GM19467 (cell line): Measurements from ENCODE around the gene ARHGEF10L.

Source experiments
- ATAC-seq: cut with Tn5 transposase; IDR thresholded peaks from one replicate; pipeline ENCODE4 v1.9.1; 2021; ENCODE audit warnings: mild to moderate bottlenecking, moderate library complexity; ENCODE audit not compliant: unreplicated experiment

Gene ARHGEF10L

GRCh38 chr1:17692645-17693044 lies 153.1 kb downstream of the ARHGEF10L start:
- ATAC-seq, result no peak

- no peak for ATAC-seq
These were observed 157.2 kb downstream of the ARHGEF10L start for GRCh38 chr1:17696417-17697301.

GRCh38 chr1:17697458-17697857 lies 158.0 kb downstream of the ARHGEF10L start:
- ATAC-seq, result no peak

- ATAC-seq, result no peak
These were observed 160.1 kb downstream of the ARHGEF10L start for GRCh38 chr1:17699581-17699980.

GRCh38 chr1:17700945-17701810 lies 161.7 kb downstream of the ARHGEF10L start:
- ATAC-seq, result no peak

GRCh38 chr1:17704176-17704575 lies 164.7 kb downstream of the ARHGEF10L start:
- ATAC-seq, result no peak

- no peak for ATAC-seq
These were observed 166.9 kb downstream of the ARHGEF10L start for GRCh38 chr1:17706445-17706844.

GRCh38 chr1:17709981-17710380 lies 170.5 kb downstream of the ARHGEF10L start:
- no peak for ATAC-seq

- no peak for ATAC-seq
These were observed 171.5 kb downstream of the ARHGEF10L start for GRCh38 chr1:17710889-17711576.

- ATAC-seq, result no peak
These were observed 172.0 kb downstream of the ARHGEF10L start for GRCh38 chr1:17711577-17711910.

GRCh38 chr1:17711941-17712340 lies 172.4 kb downstream of the ARHGEF10L start:
- ATAC-seq, result no peak

GRCh38 chr1:17713993-17714392 lies 174.5 kb downstream of the ARHGEF10L start:
- ATAC-seq, result no peak

- ATAC-seq, result no peak
These were observed 178.4 kb downstream of the ARHGEF10L start for GRCh38 chr1:17717594-17718535.

GRCh38 chr1:17719874-17720273 lies 180.4 kb downstream of the ARHGEF10L start:
- ATAC-seq, result no peak

- ATAC-seq, result no peak
These were observed 181.9 kb downstream of the ARHGEF10L start for GRCh38 chr1:17721444-17721843.

GRCh38 chr1:17723684-17724083 lies 184.2 kb downstream of the ARHGEF10L start:
- no peak for ATAC-seq

GRCh38 chr1:17724150-17724549 lies 184.7 kb downstream of the ARHGEF10L start:
- ATAC-seq, result no peak

- no peak for ATAC-seq
These were observed 185.7 kb downstream of the ARHGEF10L start for GRCh38 chr1:17725084-17725719.

GRCh38 chr1:17725811-17726582 lies 186.5 kb downstream of the ARHGEF10L start:
- no peak for ATAC-seq
